GM19463 (cell line): ENCODE results near the gene DARS1.
"Not testable (repeated sequence)": the region's sequence is repeated elsewhere in the genome, so short reads cannot be mapped to it uniquely, and the experiment has no call there.

Experiments used
- ATAC-seq: cut with Tn5 transposase; IDR thresholded peaks from one replicate; pipeline ENCODE4 v1.9.1; 2021; ENCODE audit warnings: mild to moderate bottlenecking, moderate library complexity; ENCODE audit not compliant: unreplicated experiment

DARS1 gene

GRCh38 chr2:135985826-135986393 is 484 bp upstream of the DARS1 start:
- ATAC-seq, result peak; percentile 46

GRCh38 chr2:135984199-135985017 is 1.0 kb downstream of the DARS1 start:
- peak; percentile 34 for ATAC-seq

GRCh38 chr2:135980434-135981079 is 4.9 kb downstream of the DARS1 start:
- ATAC-seq, result no peak

- no peak for ATAC-seq
Observed at GRCh38 chr2:135975702-135976101, 9.7 kb downstream of the DARS1 start.

GRCh38 chr2:135974036-135974435 is 11.4 kb downstream of the DARS1 start:
- no peak for ATAC-seq

GRCh38 chr2:135969655-135970387 is 15.6 kb downstream of the DARS1 start:
- ATAC-seq, result no peak

- no peak for ATAC-seq
Observed at GRCh38 chr2:135965756-135966155, 19.7 kb downstream of the DARS1 start.

GRCh38 chr2:135964404-135964803 is 21.0 kb downstream of the DARS1 start:
- not testable (repeated sequence) for ATAC-seq

GRCh38 chr2:135963841-135964240 is 21.6 kb downstream of the DARS1 start:
- ATAC-seq, result no peak

GRCh38 chr2:135962366-135963123 is 22.9 kb downstream of the DARS1 start:
- ATAC-seq, result peak; percentile 52

- ATAC-seq, result no peak
Observed at GRCh38 chr2:135960656-135961551, 24.5 kb downstream of the DARS1 start.

GRCh38 chr2:135960150-135960549 is 25.3 kb downstream of the DARS1 start:
- no peak for ATAC-seq

GRCh38 chr2:135958927-135959326 is 26.5 kb downstream of the DARS1 start:
- ATAC-seq, result not testable (repeated sequence)

GRCh38 chr2:135954020-135954601 is 31.3 kb downstream of the DARS1 start:
- ATAC-seq, result no peak

- ATAC-seq, result no peak
Observed at GRCh38 chr2:135952891-135953290, 32.5 kb downstream of the DARS1 start.

GRCh38 chr2:135951041-135951583 is 34.3 kb downstream of the DARS1 start:
- no peak for ATAC-seq

GRCh38 chr2:135949451-135950234 is 35.8 kb downstream of the DARS1 start:
- no peak for ATAC-seq
